ENCODE data around the gene TAF3. TPM values are rescaled to one million over a fixed set of nuclear protein-coding genes. Genes with fewer than 3 reads are reported as not detected.

TAF3 gene
- total RNA-seq, 1 donor from 2014 or later, result 4.8 TPM

DNA sequence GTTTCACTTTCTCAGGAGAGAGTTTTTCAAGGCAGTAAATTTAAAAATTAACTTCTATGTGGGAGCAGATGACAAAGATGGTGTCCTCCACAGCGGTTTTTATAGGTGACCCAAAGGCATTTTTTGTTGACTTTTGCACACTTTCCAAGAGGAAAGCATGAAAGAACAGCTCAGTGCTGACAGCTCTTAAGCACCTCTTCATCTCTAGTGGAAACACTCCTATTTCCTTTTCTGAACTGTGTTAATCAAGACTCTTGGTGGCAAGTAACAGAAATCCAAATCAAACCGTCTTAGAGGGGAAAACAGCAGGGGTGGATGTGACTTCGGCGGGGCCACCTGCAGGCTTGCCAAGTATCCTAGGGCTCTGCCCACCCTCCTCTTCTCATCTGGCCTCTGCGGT is 164.4 kb downstream of the TAF3 start:
- Histone ChIP-seq H3K4me3 (ENCODE audit: low read depth, low read length) (no peak overlapping the region), H3K36me3 (ENCODE audit: control insufficient read depth, insufficient read depth, low read length) (no peaks in the 10 kb centered on the region), H3K27me3 (ENCODE audit: control insufficient read depth, insufficient read depth, low read length) (no peaks in the 10 kb centered on the region)
- TF ChIP-seq, protein P1, sequence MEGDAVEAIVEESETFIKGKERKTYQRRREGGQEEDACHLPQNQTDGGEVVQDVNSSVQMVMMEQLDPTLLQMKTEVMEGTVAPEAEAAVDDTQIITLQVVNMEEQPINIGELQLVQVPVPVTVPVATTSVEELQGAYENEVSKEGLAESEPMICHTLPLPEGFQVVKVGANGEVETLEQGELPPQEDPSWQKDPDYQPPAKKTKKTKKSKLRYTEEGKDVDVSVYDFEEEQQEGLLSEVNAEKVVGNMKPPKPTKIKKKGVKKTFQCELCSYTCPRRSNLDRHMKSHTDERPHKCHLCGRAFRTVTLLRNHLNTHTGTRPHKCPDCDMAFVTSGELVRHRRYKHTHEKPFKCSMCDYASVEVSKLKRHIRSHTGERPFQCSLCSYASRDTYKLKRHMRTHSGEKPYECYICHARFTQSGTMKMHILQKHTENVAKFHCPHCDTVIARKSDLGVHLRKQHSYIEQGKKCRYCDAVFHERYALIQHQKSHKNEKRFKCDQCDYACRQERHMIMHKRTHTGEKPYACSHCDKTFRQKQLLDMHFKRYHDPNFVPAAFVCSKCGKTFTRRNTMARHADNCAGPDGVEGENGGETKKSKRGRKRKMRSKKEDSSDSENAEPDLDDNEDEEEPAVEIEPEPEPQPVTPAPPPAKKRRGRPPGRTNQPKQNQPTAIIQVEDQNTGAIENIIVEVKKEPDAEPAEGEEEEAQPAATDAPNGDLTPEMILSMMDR (IDR thresholded peaks at IDR 0.05; ENCODE audit: insufficient read depth, low read length, poor library complexity, severe bottlenecking), result no peak
- DNase-seq (ENCODE audit: low read depth), result no peak

DNA sequence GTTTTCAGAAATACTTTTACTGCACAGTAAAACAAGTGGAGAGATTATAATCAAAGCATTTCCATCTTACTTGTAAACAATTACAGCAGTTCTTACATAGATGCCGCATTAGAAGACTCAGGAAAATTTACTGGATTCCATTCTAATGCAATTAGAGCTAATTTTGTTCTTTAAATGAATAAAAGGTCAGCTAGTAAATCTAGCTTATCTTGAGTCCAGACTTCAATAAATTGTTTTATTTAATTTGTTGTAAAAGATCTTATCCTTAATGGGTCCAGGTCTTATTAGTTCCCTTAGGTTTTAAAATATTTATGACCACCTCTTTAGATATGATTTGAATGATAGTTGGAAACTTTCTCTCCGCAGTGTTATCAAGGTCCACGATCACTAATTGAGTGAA is 166.0 kb downstream of the TAF3 start:
- TF ChIP-seq, protein P1 (IDR thresholded peaks at IDR 0.05; ENCODE audit: insufficient read depth, low read length, poor library complexity, severe bottlenecking), result no peak
- no peaks in the 10 kb centered on the region for H3K36me3 ChIP-seq (ENCODE audit: control insufficient read depth, insufficient read depth, low read length)
- no peaks in the 10 kb centered on the region for H3K27me3 ChIP-seq (ENCODE audit: control insufficient read depth, insufficient read depth, low read length)
- no peak overlapping the region for H3K4me3 ChIP-seq (ENCODE audit: low read depth, low read length)
- DNase-seq (ENCODE audit: low read depth), result no peak

DNA sequence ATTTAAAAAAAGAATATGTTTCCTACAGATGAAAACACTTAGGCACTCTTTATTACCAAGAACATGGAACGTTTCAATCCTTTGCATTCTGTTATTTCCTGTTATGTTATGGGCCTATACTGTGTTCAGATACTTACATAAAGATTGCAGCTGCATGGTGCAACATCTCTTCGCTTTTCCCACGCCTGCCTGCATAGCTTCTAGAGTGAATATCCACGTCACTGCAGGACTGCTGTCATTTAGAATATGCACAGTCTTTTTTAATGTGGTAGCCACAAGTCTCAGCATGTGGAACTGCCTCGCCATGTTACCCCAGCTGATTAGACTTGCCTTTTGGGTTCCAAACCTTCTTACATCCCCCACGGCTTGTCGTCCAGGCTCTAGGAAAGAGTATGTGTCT is 166.6 kb downstream of the TAF3 start:
- H3K4me3 ChIP-seq (ENCODE audit: low read depth, low read length), result no peak overlapping the region
- DNase-seq (ENCODE audit: low read depth), result no peak
- TF ChIP-seq, protein P1 (IDR thresholded peaks at IDR 0.05; ENCODE audit: insufficient read depth, low read length, poor library complexity, severe bottlenecking), result no peak
- no peaks in the 10 kb centered on the region for H3K36me3 ChIP-seq (ENCODE audit: control insufficient read depth, insufficient read depth, low read length)
- no peaks in the 10 kb centered on the region for H3K27me3 ChIP-seq (ENCODE audit: control insufficient read depth, insufficient read depth, low read length)

DNA sequence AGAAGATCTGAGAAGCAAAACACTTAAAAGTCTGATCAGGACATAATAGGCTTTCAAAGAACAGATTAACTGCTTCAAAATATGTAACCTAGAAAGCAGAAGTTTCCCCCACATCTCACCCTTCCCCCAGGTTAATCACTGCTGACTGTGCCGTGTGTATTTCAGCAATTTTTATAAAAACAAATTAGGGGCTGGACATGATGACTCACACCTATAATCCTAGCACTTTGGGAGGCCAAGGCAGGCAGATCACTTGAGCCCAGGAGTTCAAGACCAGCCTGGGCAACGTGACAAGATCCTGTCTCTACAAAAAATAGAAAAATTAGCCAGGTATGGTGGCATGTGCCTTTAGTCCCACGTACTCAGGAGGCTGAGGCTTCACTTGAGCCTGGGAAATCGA is 168.5 kb downstream of the TAF3 start:
- TF ChIP-seq, protein P1 (IDR thresholded peaks at IDR 0.05; ENCODE audit: insufficient read depth, low read length, poor library complexity, severe bottlenecking), result no peak
- no peak for DNase-seq (ENCODE audit: low read depth)

DNA sequence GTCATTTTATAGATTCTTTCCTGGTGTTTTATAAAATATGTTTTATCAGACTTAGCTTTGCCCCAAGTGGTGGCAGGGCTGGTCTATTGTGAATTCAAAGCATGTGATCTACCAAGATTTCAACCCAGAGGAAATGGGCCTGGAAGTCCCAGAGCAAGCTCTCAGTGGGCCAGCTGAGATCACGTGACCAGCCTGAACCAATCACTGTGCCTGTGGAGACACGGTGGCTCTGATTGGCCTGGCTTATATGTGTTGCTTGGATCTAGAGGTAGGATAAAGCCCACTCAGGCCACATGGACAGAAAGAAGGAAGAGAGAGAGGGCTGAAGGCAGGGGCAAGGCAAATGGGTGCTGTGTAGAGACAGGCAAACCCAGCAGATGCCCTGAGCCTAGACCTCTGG is 170.7 kb downstream of the TAF3 start:
- TF ChIP-seq, protein P1 (IDR thresholded peaks at IDR 0.05; ENCODE audit: insufficient read depth, low read length, poor library complexity, severe bottlenecking), result no peak
- no peak overlapping the region for H3K4me3 ChIP-seq (ENCODE audit: low read depth, low read length)
- H3K27me3 ChIP-seq (ENCODE audit: control insufficient read depth, insufficient read depth, low read length), result no peaks in the 10 kb centered on the region
- no peaks in the 10 kb centered on the region for H3K36me3 ChIP-seq (ENCODE audit: control insufficient read depth, insufficient read depth, low read length)
- DNase-seq (ENCODE audit: low read depth), result no peak

More for the DNA sequence above, 168.5 kb downstream of the TAF3 start:
- Histone ChIP-seq H3K27me3 (ENCODE audit: control insufficient read depth, insufficient read depth, low read length) (no peaks in the 10 kb centered on the region), H3K36me3 (ENCODE audit: control insufficient read depth, insufficient read depth, low read length) (no peaks in the 10 kb centered on the region), H3K4me3 (ENCODE audit: low read depth, low read length) (no peak overlapping the region)

DNA sequence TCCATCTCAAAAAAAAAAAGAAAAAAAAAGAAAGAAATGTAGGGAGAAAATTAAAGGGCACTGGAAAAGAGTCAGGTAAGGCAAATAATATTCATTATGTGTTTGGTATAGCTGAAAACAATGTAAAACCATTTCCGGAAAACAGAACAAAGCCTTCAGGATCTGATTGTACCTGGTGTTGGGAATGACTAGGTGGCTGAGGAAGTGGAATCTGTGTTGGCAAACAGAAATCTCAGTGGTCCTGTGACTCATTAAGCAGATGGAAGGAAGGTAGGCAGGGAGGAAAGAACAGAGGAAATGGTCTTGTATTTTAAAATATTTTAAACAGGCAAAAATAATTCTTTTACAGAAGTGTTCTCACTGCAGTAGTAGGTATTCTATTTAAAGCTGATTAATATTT is 180.5 kb downstream of the TAF3 start:
- H3K36me3 ChIP-seq (ENCODE audit: control insufficient read depth, insufficient read depth, low read length), result no peaks in the 10 kb centered on the region
- TF ChIP-seq, protein P1 (IDR thresholded peaks at IDR 0.05; ENCODE audit: insufficient read depth, low read length, poor library complexity, severe bottlenecking), result no peak
- no peak overlapping the region for H3K4me3 ChIP-seq (ENCODE audit: low read depth, low read length)
- H3K27me3 ChIP-seq (ENCODE audit: control insufficient read depth, insufficient read depth, low read length), result no peaks in the 10 kb centered on the region
- no peak for DNase-seq (ENCODE audit: low read depth)
